ENCODE data around the gene FTH1. TPM values are rescaled to one million over a fixed set of nuclear protein-coding genes. Genes with fewer than 3 reads are reported as not detected.

FTH1 gene
- total and polyA plus RNA-seq, 2 of the 13 experiments (the other 11 are each of a cell fraction or from before 2014, with no cell fraction given) = 607 to 760 TPM

DNA sequence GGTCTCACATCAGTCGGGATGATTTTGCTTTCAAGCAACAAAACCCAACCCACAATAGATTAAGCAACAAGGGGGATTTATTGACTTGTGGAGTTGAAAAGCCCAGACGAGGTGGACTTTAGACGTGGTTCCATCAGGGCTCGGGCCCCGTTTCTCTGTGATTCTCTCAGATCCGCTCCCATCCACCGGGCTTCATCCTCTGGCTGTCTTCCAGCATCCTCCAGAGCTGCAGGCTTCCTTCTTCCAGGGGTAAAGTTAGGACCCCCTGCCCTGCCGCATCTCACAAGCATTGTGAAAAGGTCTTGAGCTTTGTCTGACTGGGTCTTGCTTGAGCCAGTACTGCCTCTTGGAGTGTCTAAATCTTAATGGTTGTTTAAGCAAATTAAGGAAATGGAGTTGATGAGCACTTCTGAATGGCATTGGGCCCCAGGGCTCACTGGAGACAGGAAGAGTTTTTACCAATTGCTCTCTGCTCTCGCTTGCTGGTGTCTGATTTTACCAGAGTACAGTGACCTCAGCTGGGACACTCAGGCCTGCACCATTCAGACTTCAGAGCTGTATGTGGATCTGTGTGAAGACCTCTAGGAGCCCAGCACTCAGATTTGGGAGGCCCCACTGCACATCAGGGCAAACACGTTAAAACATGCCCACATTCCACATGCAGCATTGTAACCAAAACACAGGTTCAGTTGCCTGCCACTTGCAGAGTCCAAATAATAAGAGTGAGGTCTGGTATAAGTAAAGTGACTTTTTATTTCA lies 13.5 kb upstream of the FTH1 start (continued):
- TF ChIP-seq ARNTL (CRISPR knock-in tag; IDR thresholded peaks at IDR 0.05) (no peak), HES4 (CRISPR knock-in tag; IDR thresholded peaks at IDR 0.05; ENCODE audit: borderline replicate concordance) (no peak), ZNF34 (CRISPR knock-in tag; IDR thresholded peaks at IDR 0.05; ENCODE audit: borderline replicate concordance) (no peak), SMAD9 (CRISPR knock-in tag; IDR thresholded peaks at IDR 0.05) (no peak), ZNF207 (IDR thresholded peaks at IDR 0.05; ENCODE audit: borderline replicate concordance) (no peak), TFDP2 (CRISPR knock-in tag; IDR thresholded peaks at IDR 0.05) (0 out of 2 replicates have a peak, but pooled peaks have one; percentile 21), AGO2 (optimal IDR thresholded peaks at IDR 0.05; ENCODE audit: low read depth, low read length) (no peak), KLF6 (CRISPR knock-in tag; IDR thresholded peaks at IDR 0.05) (peak; percentile 50; the same call in 1 of the 2 replicates), JUNB (CRISPR knock-in tag; IDR thresholded peaks at IDR 0.05; ENCODE audit: borderline replicate concordance) (no peak), HOXA7 (CRISPR knock-in tag; IDR thresholded peaks at IDR 0.05) (no peak), SCMH1 (CRISPR knock-in tag; IDR thresholded peaks at IDR 0.05; ENCODE audit: borderline replicate concordance) (no peak), ZBTB4 (CRISPR knock-in tag; IDR thresholded peaks at IDR 0.05; ENCODE audit: borderline replicate concordance) (no peak), PPARG (CRISPR knock-in tag; conservative IDR thresholded peaks at IDR 0.05) (0 out of 2 replicates have a peak, but pooled peaks have one; percentile 14), GRHL1 (CRISPR knock-in tag; conservative IDR thresholded peaks at IDR 0.05) (no peak), ZBTB1 (CRISPR knock-in tag; IDR thresholded peaks at IDR 0.05; ENCODE audit: borderline replicate concordance) (no peak), ZNF44 (CRISPR knock-in tag; IDR thresholded peaks at IDR 0.05) (peak; percentile 42; the same call in 1 of the 2 replicates), ZNF749 (CRISPR knock-in tag; IDR thresholded peaks at IDR 0.05; ENCODE audit: borderline replicate concordance) (no peak), SALL2 (CRISPR knock-in tag; IDR thresholded peaks at IDR 0.05) (no peak), NRL (CRISPR knock-in tag; IDR thresholded peaks at IDR 0.05; ENCODE audit: borderline replicate concordance) (no peak), POGZ (CRISPR knock-in tag; IDR thresholded peaks at IDR 0.05) (peak; percentile 79), ZNF136 (CRISPR knock-in tag; IDR thresholded peaks at IDR 0.05; ENCODE audit: low read depth) (no peak)
- TF ChIP-seq, protein P1, sequence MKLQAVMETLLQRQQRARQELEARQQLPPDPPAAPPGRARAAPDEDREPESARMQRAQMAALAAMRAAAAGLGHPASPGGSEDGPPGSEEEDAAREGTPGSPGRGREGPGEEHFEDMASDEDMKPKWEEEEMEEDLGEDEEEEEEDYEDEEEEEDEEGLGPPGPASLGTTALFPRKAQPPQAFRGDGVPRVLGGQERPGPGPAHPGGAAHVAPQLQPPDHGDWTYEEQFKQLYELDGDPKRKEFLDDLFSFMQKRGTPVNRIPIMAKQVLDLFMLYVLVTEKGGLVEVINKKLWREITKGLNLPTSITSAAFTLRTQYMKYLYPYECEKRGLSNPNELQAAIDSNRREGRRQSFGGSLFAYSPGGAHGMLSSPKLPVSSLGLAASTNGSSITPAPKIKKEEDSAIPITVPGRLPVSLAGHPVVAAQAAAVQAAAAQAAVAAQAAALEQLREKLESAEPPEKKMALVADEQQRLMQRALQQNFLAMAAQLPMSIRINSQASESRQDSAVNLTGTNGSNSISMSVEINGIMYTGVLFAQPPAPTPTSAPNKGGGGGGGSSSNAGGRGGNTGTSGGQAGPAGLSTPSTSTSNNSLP (IDR thresholded peaks at IDR 0.05; ENCODE audit: low read depth, low read length) = peak; percentile 58; the same call in 1 of the 2 replicates

All from HepG2 (cell line).